ENCODE measurements around the gene MYH7B.

Gene MYH7B

GRCh38 chr20:35003211-35004031 lies 47.8 kb downstream of the MYH7B start:
- TF ChIP-seq MAX (IDR thresholded peaks at IDR 0.05; ENCODE audit: low read depth, low read length), result no peak
- TF ChIP-seq POLR2A (IDR thresholded peaks at IDR 0.05; ENCODE audit: extremely low read depth, insufficient read length), result no peak
- no peak for TF ChIP-seq MYC (IDR thresholded peaks at IDR 0.05; ENCODE audit: low read depth, low read length)
- TF ChIP-seq, protein P1, sequence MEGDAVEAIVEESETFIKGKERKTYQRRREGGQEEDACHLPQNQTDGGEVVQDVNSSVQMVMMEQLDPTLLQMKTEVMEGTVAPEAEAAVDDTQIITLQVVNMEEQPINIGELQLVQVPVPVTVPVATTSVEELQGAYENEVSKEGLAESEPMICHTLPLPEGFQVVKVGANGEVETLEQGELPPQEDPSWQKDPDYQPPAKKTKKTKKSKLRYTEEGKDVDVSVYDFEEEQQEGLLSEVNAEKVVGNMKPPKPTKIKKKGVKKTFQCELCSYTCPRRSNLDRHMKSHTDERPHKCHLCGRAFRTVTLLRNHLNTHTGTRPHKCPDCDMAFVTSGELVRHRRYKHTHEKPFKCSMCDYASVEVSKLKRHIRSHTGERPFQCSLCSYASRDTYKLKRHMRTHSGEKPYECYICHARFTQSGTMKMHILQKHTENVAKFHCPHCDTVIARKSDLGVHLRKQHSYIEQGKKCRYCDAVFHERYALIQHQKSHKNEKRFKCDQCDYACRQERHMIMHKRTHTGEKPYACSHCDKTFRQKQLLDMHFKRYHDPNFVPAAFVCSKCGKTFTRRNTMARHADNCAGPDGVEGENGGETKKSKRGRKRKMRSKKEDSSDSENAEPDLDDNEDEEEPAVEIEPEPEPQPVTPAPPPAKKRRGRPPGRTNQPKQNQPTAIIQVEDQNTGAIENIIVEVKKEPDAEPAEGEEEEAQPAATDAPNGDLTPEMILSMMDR (IDR thresholded peaks at IDR 0.05; ENCODE audit: low read depth, low read length), result no peak
- no peak for DNase-seq (ENCODE audit: low read depth)
- no peak overlapping the region for H3K4me3 ChIP-seq (ENCODE audit: low read depth, low read length)

DNA sequence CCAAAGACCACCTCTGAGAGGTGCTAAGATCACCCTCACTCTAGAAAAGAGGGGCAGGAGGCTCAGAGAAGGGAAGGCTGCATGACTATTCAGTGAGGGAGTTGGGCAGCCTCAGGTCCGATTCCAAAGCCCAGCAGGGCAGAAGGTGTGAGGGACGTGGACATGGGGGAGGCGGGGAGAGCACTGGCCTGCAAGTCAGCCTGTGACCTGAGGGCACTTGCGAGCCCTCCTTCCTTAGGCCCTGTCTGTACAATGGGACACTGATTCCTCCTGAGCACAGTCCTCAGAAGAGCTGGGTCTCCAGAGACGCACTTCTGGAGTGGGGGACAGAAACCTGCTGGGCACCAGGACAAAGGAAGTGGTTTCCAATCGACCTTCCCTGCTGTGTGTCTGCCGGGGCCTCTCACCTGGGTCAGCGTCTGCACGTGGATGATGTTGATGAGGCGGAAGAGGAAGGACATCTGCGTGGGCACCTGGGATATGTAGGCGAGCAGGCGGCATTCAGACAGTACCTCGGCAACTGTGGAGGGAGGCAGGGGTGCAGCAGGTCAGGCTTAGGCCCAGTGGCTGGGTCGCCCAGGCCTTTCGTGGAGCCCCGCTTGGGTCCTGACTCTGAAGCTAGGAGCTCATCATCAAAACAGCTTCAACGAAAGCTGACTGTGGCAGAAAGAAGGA lies 48.5 kb downstream of the MYH7B start:
- TF ChIP-seq, protein P1 (IDR thresholded peaks at IDR 0.05; ENCODE audit: low read depth, low read length), result no peak
- TF ChIP-seq POLR2A (IDR thresholded peaks at IDR 0.05; ENCODE audit: extremely low read depth, insufficient read length), result no peak
- no peak for TF ChIP-seq MAX (IDR thresholded peaks at IDR 0.05; ENCODE audit: low read depth, low read length)
- no peak for TF ChIP-seq MYC (IDR thresholded peaks at IDR 0.05; ENCODE audit: low read depth, low read length)
- DNase-seq (ENCODE audit: low read depth), result no peak
- H3K4me3 ChIP-seq (ENCODE audit: low read depth, low read length), result no peak overlapping the region

DNA sequence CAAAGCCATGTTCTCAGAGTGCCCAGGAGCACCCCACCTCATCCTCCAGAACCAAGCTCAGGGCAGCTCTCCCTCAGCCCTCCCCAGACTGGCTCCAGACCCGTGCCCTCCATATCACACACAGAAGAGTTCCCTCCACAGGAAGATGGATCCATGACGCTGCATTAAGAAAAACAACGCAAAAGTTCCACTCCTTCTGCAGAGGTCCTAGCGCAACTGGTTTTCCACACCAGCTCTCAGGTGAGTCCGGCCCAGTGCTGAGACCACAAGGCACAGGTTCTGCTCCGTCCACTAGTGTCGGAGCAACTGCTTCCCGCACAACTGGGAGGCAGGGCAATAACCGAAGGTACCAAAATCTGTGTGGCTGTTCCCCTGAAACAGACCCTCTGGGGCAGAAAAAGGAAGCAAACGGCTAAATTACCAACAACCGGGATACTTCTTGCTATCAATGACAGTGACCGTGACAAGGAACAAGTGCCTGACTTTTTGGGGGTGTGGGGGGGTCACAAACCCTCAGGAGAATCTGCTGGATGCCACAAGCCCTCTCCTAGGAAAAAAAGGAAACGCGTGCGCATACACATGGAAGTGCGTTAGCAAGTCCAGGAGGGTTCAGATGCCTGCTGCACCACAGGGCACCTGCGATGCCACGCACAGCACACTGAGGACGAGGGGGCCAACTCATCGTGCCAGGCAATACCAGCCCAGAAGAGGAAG lies 49.2 kb downstream of the MYH7B start:
- DNase-seq (ENCODE audit: low read depth), result no peak
- no peak overlapping the region for H3K4me3 ChIP-seq (ENCODE audit: low read depth, low read length)
- TF ChIP-seq, protein P1 (IDR thresholded peaks at IDR 0.05; ENCODE audit: low read depth, low read length), result no peak
- no peak for TF ChIP-seq MYC (IDR thresholded peaks at IDR 0.05; ENCODE audit: low read depth, low read length)
- no peak for TF ChIP-seq MAX (IDR thresholded peaks at IDR 0.05; ENCODE audit: low read depth, low read length)
- no peak for TF ChIP-seq POLR2A (IDR thresholded peaks at IDR 0.05; ENCODE audit: extremely low read depth, insufficient read length)
